GM21717 (cell line): Measurements from ENCODE around the gene SLC6A6.

ENCODE experiments used
- ATAC-seq: cut with Tn5 transposase; IDR thresholded peaks from one replicate; pipeline ENCODE4 v1.9.1; 2021; ENCODE audit warnings: mild to moderate bottlenecking, moderate library complexity; ENCODE audit not compliant: unreplicated experiment

Gene SLC6A6

GRCh38 chr3:14371573-14372474 is 30.6 kb upstream of the SLC6A6 start:
- ATAC-seq, result no peak

GRCh38 chr3:14372587-14372986 is 29.8 kb upstream of the SLC6A6 start:
- no peak for ATAC-seq

GRCh38 chr3:14373753-14374376 is 28.5 kb upstream of the SLC6A6 start:
- ATAC-seq, result no peak

GRCh38 chr3:14374444-14374883 is 27.9 kb upstream of the SLC6A6 start:
- no peak for ATAC-seq

GRCh38 chr3:14375192-14375591 is 27.2 kb upstream of the SLC6A6 start:
- ATAC-seq, result no peak

GRCh38 chr3:14376348-14377043 is 25.9 kb upstream of the SLC6A6 start:
- ATAC-seq, result no peak

GRCh38 chr3:14377044-14377837 is 25.2 kb upstream of the SLC6A6 start:
- no peak for ATAC-seq

GRCh38 chr3:14377838-14378169 is 24.6 kb upstream of the SLC6A6 start:
- no peak for ATAC-seq

- ATAC-seq, result no peak
These were observed 24.0 kb upstream of the SLC6A6 start for GRCh38 chr3:14378415-14378814.

- no peak for ATAC-seq
These were observed 22.6 kb upstream of the SLC6A6 start for GRCh38 chr3:14379843-14380242.

- no peak for ATAC-seq
These were observed 16.2 kb upstream of the SLC6A6 start for GRCh38 chr3:14386254-14386653.

- ATAC-seq, result no peak
These were observed 14.2 kb upstream of the SLC6A6 start for GRCh38 chr3:14388201-14388600.

GRCh38 chr3:14389166-14389606 is 13.2 kb upstream of the SLC6A6 start:
- no peak for ATAC-seq

GRCh38 chr3:14389716-14390115 is 12.7 kb upstream of the SLC6A6 start:
- ATAC-seq, result no peak

- ATAC-seq, result no peak
These were observed 11.4 kb upstream of the SLC6A6 start for GRCh38 chr3:14391033-14391432.

- ATAC-seq, result no peak
These were observed 10.2 kb upstream of the SLC6A6 start for GRCh38 chr3:14392231-14392630.

GRCh38 chr3:14392803-14393319 is 9.5 kb upstream of the SLC6A6 start:
- no peak for ATAC-seq

GRCh38 chr3:14393440-14394106 is 8.8 kb upstream of the SLC6A6 start:
- no peak for ATAC-seq

- no peak for ATAC-seq
These were observed 6.2 kb upstream of the SLC6A6 start for GRCh38 chr3:14396031-14396692.

- ATAC-seq, result no peak
These were observed 5.4 kb upstream of the SLC6A6 start for GRCh38 chr3:14397046-14397445.
